Transverse colon (tissue), 3 donors: ENCODE data around the gene LSAMP.

Experiments used
- CTCF ChIP-seq, 5 experiments: fragments of 200-600 bp in 3 of 5; fragments of 450-650 bp in 2 of 5; sonication (generic) in 3 of 5; IDR thresholded peaks; 1 replicate in 2 of 5; 2 replicates in 3 of 5; pipeline ENCODE4 v1.5.1; 2016 to 2017; ENCODE audit warnings: antibody characterized with exemption in 5 of 5, inconsistent platforms in 3 of 5, mild to moderate bottlenecking in 2 of 5, moderate library complexity in 1 of 5
- POLR2A ChIP-seq: fragments of 450-650 bp; IDR thresholded peaks from one replicate; pipeline ENCODE4 v1.6.1; 2016; ENCODE audit warnings: antibody characterized with exemption, mild to moderate bottlenecking, moderate library complexity

- TF ChIP-seq CTCF (IDR thresholded peaks at IDR 0.05) (no peak), POLR2A (no peak)
Observed at GRCh38 chr3:115806501-115806900, 638.8 kb downstream of the LSAMP start.
